RKO (cell line): ENCODE data around the gene VPS18.
A peak's percentile ranks its signal among the peaks of the same experiment; 100 is the strongest.

Experiments
- DNase-seq: peaks from one replicate; pipeline ENCODE4 v3.0.0-alpha.2; 2016; ENCODE audit warnings: low spot score

Gene VPS18

GRCh38 chr15:40871749-40872617 lies 22.3 kb upstream of the VPS18 start:
- no peak for DNase-seq

DNA sequence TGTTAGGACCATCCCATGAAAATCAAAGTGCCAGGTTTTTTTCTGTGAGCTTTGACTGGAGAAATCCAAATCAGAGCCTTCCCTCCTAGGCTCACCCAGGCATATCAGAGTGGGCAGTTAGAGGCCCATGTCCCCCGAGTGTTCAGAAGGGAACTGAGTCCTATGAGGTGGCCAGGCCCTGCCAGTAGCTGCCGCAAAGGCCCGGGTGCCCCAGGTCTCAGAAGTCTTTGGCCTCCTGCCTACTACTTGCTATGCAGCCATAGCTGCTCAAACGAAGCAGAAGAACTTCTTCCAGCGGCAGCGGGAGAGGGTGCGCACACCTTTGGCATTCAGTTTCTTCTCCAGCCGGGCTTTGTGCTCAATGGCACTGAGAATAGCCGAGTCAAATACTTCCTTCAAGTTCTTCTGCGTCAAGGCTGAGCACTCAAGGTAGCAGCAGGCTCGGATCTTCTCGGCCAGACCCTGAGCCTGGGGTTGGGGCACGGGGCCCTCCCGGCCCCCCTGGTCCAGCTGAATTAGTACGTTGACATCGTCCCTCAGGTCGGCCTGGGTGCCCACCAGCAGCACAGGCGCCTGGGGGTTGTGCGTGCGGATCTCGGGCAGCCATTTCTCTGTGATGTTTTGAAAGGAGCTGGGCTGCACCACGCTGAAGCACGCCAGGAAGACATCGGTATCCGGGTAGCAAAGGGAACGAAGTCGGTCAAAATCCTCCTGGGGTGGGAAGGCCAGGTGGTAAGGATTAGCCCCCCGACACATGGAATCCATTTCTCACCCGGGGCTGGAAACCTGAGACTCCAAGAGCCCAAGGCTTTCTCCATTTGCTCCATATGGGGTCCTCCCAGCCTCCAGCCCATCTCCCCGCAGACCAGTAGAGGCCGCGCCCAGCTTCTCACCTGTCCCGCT lies 21.2 kb upstream of the VPS18 start:
- DNase-seq, result no peak

- DNase-seq, result peak; percentile 85
Observed at GRCh38 chr15:40873694-40874561, 20.3 kb upstream of the VPS18 start, which contains the start of gene RHOV. TSS of gene RHOV (minus strand) at chr15:40874234. CDS start at chr15:40874139, 95 bp downstream.

DNA sequence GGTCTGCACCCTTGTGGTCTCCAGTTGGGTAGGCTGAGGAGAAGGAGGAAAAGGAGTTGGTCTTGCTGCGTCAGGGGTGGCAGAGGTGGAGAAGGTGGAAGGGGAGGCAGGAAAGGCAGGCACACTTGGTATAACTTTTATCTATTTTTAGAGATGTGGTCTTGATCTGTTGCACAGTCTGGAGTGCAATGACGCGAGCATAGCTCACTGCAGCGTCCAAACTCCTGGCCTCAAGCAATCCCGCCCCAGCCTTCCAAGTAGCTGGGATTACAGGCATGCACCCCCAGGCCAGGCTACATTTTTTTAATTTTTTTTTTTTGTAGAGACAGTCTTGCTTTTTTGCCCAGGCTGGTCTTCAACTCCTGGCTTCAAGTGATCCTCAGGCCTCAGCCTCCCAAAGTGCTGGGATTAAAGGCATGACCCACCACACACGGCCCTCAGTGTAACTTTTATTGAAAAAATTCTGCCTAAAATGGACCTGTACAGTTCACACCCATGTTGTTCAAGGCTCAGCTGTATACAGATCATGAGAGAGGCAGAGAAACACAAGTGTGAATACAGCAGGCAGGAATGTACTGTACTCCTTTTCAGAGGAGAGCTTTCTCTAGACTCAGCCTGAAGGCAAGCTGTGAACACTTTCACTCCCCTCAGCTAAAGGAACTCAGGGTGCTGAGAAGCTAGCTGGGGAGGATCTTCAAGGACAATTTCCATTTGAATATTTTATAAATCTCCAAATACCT lies 18.1 kb upstream of the VPS18 start:
- DNase-seq, result no peak

DNA sequence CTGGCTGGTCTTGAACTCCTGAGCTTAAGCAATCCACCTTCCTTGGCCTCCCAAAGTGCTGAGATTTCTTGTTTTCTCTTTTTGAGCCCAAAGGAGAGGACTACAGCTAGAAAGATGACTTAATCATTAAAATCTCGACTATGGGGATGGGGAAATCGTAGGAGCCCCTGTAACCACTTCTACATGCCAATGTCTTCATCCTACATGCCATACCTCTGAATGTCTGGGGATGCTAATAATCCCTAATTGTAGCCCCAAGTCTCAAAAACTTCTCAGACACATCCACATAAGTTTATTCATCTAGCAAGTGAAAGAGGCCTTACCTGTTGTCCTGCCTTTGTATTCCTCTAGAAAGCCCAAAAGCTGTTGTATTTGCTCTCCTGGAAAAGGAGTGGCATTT lies 16.6 kb upstream of the VPS18 start:
- no peak for DNase-seq

GRCh38 chr15:40878785-40879184 lies 15.5 kb upstream of the VPS18 start:
- DNase-seq, result no peak

DNA sequence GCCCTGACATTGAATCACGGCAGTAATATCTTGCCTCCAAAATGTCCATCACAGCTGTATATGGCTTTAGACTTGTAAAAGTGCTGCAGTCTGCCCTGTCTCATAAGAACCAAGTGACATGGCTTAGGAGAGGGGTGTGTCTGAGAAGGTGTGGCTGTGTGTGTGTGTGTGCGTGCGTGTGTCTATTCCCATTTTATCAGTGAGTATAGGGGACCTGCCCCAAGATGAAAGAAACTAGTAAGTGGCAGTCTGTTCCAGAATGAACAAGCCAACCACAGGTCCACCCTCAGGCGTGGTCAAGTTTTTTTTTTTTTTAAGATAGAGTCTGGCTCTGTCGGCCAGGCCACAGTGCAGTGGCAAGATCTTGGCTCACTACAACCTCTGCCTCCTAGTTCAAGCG lies 14.6 kb upstream of the VPS18 start:
- no peak for DNase-seq

DNA sequence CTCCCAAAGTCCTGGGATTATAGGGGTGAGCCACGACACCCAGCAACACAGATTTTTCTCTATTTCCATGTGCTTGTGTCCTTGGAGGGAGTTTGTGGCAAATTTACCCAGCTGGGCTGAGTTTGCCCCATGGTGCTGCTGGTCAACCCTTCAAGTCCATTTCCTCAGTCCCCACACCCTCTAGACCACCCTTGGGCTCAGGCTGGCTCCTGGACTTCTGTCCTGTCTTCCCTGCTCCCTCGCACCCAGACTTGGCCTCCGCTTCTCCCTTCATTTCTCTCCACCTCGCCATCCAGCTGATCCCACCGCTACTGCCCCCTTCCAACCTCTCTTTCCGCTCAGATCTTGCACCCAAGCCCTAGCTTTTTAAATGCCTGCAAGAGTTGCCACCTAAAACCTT lies 12.9 kb upstream of the VPS18 start:
- no peak for DNase-seq

- no peak for DNase-seq
Observed at GRCh38 chr15:40886586-40886985, 7.7 kb upstream of the VPS18 start.

- no peak for DNase-seq
Observed at GRCh38 chr15:40889112-40889511, 5.1 kb upstream of the VPS18 start.

GRCh38 chr15:40891138-40891537 lies 3.1 kb upstream of the VPS18 start:
- DNase-seq, result no peak

- peak; percentile 73 for DNase-seq
Observed at GRCh38 chr15:40891810-40892446, 2.3 kb upstream of the VPS18 start.

DNA sequence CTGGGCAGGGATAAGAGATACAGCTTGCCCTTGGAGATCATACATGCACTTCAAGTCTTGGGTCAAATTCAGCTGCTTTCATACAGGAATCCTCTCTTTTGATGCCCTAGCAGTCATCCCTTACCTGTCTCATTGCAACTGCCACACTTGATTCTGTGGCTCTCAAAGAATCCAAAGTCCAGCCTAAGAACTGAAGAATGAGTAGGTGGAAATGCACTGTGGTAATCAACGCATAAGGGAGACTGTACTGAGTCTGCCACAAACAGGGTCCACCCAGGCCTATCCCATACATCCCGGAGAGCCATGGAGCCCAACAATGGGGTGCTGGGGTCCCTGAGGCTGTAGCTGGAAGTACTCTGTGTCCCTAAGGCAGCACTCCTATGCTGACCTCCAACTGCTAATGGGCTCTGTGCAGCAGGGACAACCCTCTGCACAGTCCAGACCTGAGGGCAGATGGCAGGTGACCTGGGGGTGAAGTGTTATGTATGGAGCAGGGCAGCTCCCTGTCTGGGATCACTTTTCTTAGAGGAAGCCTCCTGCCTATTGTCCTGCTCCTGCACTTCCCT lies 1.7 kb upstream of the VPS18 start:
- no peak for DNase-seq

DNA sequence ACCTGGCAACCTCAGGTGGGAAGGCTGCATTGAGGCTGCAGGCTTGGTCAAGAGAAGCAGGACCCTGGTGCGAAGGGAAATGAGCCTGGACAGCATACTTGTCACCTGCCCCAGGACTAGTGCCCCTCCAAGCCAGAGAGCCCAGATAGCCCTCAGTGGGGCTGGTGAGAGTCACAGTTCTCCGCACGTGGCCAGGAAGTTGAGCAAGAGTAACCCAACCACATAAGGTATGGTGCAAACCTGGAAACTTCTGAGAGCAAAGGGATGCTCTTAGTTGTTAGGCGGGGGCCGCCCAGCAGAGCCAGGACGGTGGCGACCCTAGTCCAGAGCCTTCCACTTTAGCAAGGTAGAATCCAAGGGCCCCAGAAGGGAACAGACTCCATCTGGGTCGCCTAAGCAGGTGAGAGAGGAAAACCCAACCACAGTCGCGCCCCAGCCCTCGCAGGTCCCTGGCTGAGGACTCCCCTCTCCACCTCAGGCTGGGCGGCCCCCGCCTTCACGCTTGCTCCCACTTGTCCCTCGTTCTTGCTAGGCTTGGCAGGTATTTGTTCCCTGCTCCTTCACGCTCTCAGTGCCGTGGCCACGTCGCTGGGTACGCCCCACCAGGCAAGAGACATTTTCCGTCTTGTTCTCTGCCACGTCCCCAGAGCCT lies 1.1 kb upstream of the VPS18 start:
- no peak for DNase-seq

DNA sequence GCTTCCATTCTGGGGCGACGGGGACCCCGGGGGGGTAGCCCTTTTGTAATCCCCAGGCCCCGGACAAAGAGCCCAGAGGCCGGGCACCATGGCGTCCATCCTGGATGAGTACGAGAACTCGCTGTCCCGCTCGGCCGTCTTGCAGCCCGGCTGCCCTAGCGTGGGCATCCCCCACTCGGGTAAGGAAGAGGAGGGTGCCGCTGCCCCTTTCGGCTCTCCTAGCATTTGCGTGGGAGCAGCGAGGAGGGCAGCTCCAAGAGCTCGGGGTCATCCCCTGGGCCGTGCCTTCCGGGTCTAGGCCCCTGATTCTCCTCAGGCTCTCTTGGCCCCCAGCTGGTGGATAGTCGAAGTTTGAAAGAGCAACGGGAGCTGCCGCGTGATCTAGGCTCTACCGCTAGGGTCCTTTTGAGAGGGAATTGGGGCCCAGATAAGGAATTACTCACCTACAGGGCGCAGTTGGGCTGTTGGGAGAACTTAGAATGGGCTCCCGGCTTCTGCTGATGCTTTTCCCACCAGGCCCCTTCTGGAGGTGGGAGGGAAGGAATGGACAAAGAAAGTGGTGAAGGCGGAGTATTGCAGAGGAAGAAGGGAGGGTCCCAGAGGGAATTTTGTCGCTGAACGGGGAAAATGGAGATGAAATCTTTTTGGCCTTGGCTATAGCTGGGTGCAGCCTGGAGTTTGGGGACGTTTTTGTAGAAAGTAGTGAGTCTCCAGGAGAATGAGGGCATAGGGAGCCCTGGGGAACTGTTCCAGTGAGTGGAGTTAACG lies 615 bp downstream of the VPS18 start:
- DNase-seq, result peak; percentile 95

DNA sequence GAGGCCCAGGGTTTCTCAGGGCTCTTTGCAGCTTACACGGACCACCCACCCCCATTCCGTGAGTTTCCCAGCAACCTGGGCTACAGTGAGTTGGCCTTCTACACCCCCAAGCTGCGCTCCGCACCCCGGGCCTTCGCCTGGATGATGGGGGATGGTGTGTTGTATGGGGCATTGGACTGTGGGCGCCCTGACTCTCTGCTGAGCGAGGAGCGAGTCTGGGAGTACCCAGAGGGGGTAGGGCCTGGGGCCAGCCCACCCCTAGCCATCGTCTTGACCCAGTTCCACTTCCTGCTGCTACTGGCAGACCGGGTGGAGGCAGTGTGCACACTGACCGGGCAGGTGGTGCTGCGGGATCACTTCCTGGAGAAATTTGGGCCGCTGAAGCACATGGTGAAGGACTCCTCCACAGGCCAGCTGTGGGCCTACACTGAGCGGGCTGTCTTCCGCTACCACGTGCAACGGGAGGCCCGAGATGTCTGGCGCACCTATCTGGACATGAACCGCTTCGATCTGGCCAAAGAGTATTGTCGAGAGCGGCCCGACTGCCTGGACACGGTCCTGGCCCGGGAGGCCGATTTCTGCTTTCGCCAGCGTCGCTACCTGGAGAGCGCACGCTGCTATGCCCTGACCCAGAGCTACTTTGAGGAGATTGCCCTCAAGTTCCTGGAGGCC lies 5.4 kb downstream of the VPS18 start:
- no peak for DNase-seq

GRCh38 chr15:40900256-40901052 lies 6.2 kb downstream of the VPS18 start:
- DNase-seq, result no peak

DNA sequence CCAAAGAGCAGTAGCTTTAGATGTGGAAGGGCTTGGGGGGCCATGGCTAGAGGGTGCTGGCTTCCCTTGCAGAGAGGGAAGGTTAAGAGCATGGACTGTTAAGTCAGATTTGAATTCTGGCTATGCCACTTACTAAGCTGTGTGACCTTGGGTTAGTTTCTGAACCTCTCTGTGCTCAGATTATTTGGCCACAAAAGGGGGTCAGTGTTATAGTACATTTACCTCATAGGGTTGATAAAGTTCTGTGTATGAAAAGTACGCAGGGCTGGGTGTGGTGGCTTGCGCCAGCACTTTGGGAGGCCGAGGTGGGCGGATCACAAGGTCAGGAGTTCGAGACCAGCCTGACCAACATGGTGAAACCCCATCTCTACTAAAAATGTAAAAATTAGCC lies 6.8 kb downstream of the VPS18 start:
- DNase-seq, result no peak
